RWPE2 (cell line): Measurements from ENCODE around the gene DSG2.

Source experiments
- ATAC-seq: fragments of 200-7000 bp; cut with Tn5 transposase; 3 replicates; pipeline ENCODE4 v1.9.1; 2021; ENCODE audit warnings: low read depth
- DNase-seq: peaks from one replicate; pipeline ENCODE4 v3.0.0-alpha.2; 2020; ENCODE audit warnings: low spot score
- H3K27ac ChIP-seq: fragments of 450-650 bp; 2 replicates; pipeline ENCODE4 v1.5.1; 2017; ENCODE audit warnings: mild to moderate bottlenecking; ENCODE audit not compliant: poor library complexity, severe bottlenecking
- H3K27me3 ChIP-seq: fragments of 250-450 bp; sonication (Bioruptor Pico); 2 replicates; pipeline ENCODE4 v1.5.1; 2021; ENCODE audit warnings: mild to moderate bottlenecking, moderate library complexity; ENCODE audit not compliant: insufficient read depth, poor library complexity, severe bottlenecking
- H3K36me3 ChIP-seq: fragments of 250-450 bp; sonication (Bioruptor Pico); 2 replicates; pipeline ENCODE4 v1.5.1; 2020; ENCODE audit warnings: low read depth, mild to moderate bottlenecking, moderate library complexity
- H3K4me1 ChIP-seq: fragments of 250-450 bp; sonication (Bioruptor Pico); 2 replicates; pipeline ENCODE4 v1.5.1; 2021; ENCODE audit warnings: mild to moderate bottlenecking, moderate library complexity; ENCODE audit not compliant: insufficient read depth, poor library complexity, severe bottlenecking
- H3K4me3 ChIP-seq: fragments of 250-450 bp; sonication (Bioruptor Pico); 2 replicates; pipeline ENCODE4 v1.5.1; 2021; ENCODE audit warnings: mild to moderate bottlenecking, moderate library complexity; ENCODE audit not compliant: severe bottlenecking
- H3K9me3 ChIP-seq: fragments of 250-450 bp; sonication (Bioruptor Pico); 2 replicates; pipeline ENCODE4 v1.5.1; 2021; ENCODE audit warnings: mild to moderate bottlenecking, moderate library complexity; ENCODE audit not compliant: severe bottlenecking
- CTCF ChIP-seq: fragments of 450-650 bp; IDR thresholded peaks from one replicate; pipeline ENCODE4 v1.5.1; 2017; ENCODE audit warnings: mild to moderate bottlenecking, moderate library complexity; ENCODE audit not compliant: poor library complexity, severe bottlenecking

Gene DSG2

GRCh38 chr18:31565345-31565744 lies 67.4 kb downstream of the DSG2 start:
- no peaks in the 10 kb centered on the region for H3K4me1 ChIP-seq
- H3K9me3 ChIP-seq, result no peaks in the 10 kb centered on the region

GRCh38 chr18:31565782-31566512 lies 68.0 kb downstream of the DSG2 start:
- no peaks in the 10 kb centered on the region for H3K36me3 ChIP-seq
- no peaks in the 10 kb centered on the region for H3K27me3 ChIP-seq
- no peak for ATAC-seq
- no peaks in the 10 kb centered on the region for H3K9me3 ChIP-seq
- H3K27ac ChIP-seq, result no peak overlapping the region
- no peak for TF ChIP-seq CTCF
- H3K4me3 ChIP-seq, result no peak overlapping the region
- no peak for DNase-seq
- H3K4me1 ChIP-seq, result no peaks in the 10 kb centered on the region

More at GRCh38 chr18:31565345-31565744, 67.4 kb downstream of the DSG2 start:
- Histone ChIP-seq H3K27ac (no peak overlapping the region), H3K27me3 (no peaks in the 10 kb centered on the region), H3K36me3 (no peaks in the 10 kb centered on the region), H3K4me3 (no peak overlapping the region)
- DNase-seq, result no peak
- no peak for ATAC-seq
- no peak for TF ChIP-seq CTCF

- Histone ChIP-seq H3K4me1 (no peaks in the 10 kb centered on the region), H3K36me3 (no peaks in the 10 kb centered on the region), H3K4me3 (no peak overlapping the region), H3K9me3 (no peaks in the 10 kb centered on the region), H3K27ac (no peak overlapping the region), H3K27me3 (no peaks in the 10 kb centered on the region)
- no peak for DNase-seq
- ATAC-seq, result no peak
- no peak for TF ChIP-seq CTCF
Measured at GRCh38 chr18:31566576-31567306, 68.8 kb downstream of the DSG2 start.

DNA sequence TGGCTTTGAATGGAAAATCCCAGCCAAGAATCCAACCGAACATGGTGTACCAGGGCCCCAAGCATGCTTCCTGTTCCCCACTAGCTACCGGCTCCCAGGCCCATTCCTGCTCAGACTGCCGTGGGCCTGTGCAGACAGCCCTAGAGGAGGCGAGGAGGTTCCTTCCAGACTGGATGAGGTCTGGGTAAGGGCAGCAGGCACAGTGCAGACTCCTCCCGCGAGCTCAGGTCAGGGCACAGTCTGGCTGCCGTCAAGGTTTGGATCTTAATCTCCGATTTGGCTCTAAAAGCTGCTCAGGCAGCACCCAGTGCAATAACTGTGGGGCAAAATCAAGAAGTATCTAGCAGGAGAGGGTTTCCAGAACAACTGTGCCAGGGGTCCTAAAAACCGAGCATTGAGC lies 74.4 kb downstream of the DSG2 start:
- Histone ChIP-seq H3K4me3 (no peak overlapping the region), H3K27ac (no peak overlapping the region), H3K9me3 (no peaks in the 10 kb centered on the region), H3K27me3 (no peaks in the 10 kb centered on the region), H3K4me1 (no peaks in the 10 kb centered on the region), H3K36me3 (no peaks in the 10 kb centered on the region)
- TF ChIP-seq CTCF, result no peak
- ATAC-seq (no peak), DNase-seq (no peak)

DNA sequence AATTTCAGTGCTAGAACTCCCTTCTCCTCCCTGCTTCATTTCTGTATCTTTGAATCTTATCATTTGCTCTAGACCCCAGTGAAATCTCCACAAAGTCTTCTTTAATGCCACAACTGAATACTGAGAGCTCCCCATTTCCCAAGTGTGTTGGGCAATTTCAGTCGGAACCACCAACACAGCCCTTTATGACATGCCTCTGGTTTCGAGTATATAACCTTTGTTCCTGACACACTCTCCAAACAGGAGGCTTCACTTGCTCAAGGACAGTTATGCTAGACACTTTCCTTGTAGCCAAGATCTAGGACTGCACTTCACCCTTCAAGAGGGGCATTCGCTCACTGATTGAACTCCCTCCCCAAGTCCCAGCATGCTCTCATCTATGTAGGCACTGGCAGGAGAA lies 75.1 kb downstream of the DSG2 start:
- Histone ChIP-seq H3K36me3 (no peaks in the 10 kb centered on the region), H3K9me3 (no peaks in the 10 kb centered on the region), H3K27ac (no peak overlapping the region), H3K4me1 (no peaks in the 10 kb centered on the region), H3K4me3 (no peak overlapping the region), H3K27me3 (no peaks in the 10 kb centered on the region)
- DNase-seq (no peak), ATAC-seq (no peak)
- no peak for TF ChIP-seq CTCF
